ENCODE data around the gene LGALS1.

LGALS1 gene

GRCh38 chr22:37674951-37675929 is at the start of gene LGALS1:
Gene LGALS1 (plus strand): TSS chr22:37675636. CDS start chr22:37675703, 67 bp downstream.
- DNase-seq (ENCODE audit: low spot score) = peak; percentile 73

GRCh38 chr22:37625737-37626136 is 49.7 kb upstream of the LGALS1 start:
- DNase-seq (ENCODE audit: low spot score) = no peak

- no peak for DNase-seq (ENCODE audit: low spot score)
Observed at GRCh38 chr22:37626144-37626543, 49.3 kb upstream of the LGALS1 start.

GRCh38 chr22:37626556-37627075 is 48.8 kb upstream of the LGALS1 start:
- no peak for DNase-seq (ENCODE audit: low spot score)

- DNase-seq (ENCODE audit: low spot score) = no peak
Observed at GRCh38 chr22:37627121-37627520, 48.3 kb upstream of the LGALS1 start.

GRCh38 chr22:37627545-37627944 is 47.9 kb upstream of the LGALS1 start:
- no peak for DNase-seq (ENCODE audit: low spot score)

- DNase-seq (ENCODE audit: low spot score) = no peak
Observed at GRCh38 chr22:37628830-37629229, 46.6 kb upstream of the LGALS1 start.

GRCh38 chr22:37629928-37630327 is 45.5 kb upstream of the LGALS1 start:
- no peak for DNase-seq (ENCODE audit: low spot score)

GRCh38 chr22:37630839-37631435 is 44.5 kb upstream of the LGALS1 start:
- no peak for DNase-seq (ENCODE audit: low spot score)

GRCh38 chr22:37631448-37632173 is 43.8 kb upstream of the LGALS1 start:
- no peak for DNase-seq (ENCODE audit: low spot score)

GRCh38 chr22:37632174-37633088 is 43.0 kb upstream of the LGALS1 start:
- DNase-seq (ENCODE audit: low spot score) = no peak

GRCh38 chr22:37633089-37633624 is 42.3 kb upstream of the LGALS1 start:
- no peak for DNase-seq (ENCODE audit: low spot score)

- DNase-seq (ENCODE audit: low spot score) = no peak
Observed at GRCh38 chr22:37633625-37634416, 41.6 kb upstream of the LGALS1 start.

GRCh38 chr22:37634417-37634924 is 41.0 kb upstream of the LGALS1 start:
- no peak for DNase-seq (ENCODE audit: low spot score)

- no peak for DNase-seq (ENCODE audit: low spot score)
Observed at GRCh38 chr22:37635157-37635556, 40.3 kb upstream of the LGALS1 start.

- no peak for DNase-seq (ENCODE audit: low spot score)
Observed at GRCh38 chr22:37636186-37636948, 39.1 kb upstream of the LGALS1 start.

- DNase-seq (ENCODE audit: low spot score) = no peak
Observed at GRCh38 chr22:37636949-37637273, 38.5 kb upstream of the LGALS1 start.

GRCh38 chr22:37638391-37639069 is 36.9 kb upstream of the LGALS1 start:
- DNase-seq (ENCODE audit: low spot score) = no peak
